Measurements from ENCODE around the gene EVI2A.

EVI2A gene

GRCh38 chr17:31321966-31322365 is 544 bp upstream of the EVI2A start:
- no peaks in the 10 kb centered on the region for H3K9me3 ChIP-seq (ENCODE audit: control extremely low read depth in 1 of 5, control insufficient read depth in 4 of 5, insufficient read depth in 2 of 5, low read depth in 1 of 5, low read length in 4 of 5)
- peaks cover 0 to 6% (median 1%) of the 10 kb centered on the region in 4 experiments for H3K36me3 ChIP-seq (ENCODE audit: control insufficient read depth in 4 of 4, insufficient read depth in 4 of 4, low read length in 3 of 4)
- no peaks in the 10 kb centered on the region for H3K27me3 ChIP-seq (replicated peaks in 2 of 5; ENCODE audit: control insufficient read depth in 4 of 5, insufficient read depth in 5 of 5, low read length in 4 of 5)
- H3K4me1 ChIP-seq (ENCODE audit: control extremely low read depth in 1 of 4, control insufficient read depth in 4 of 4, insufficient read depth in 4 of 4, low read length in 3 of 4) = peaks cover 23 to 51% (median 45%) of the 10 kb centered on the region in 4 experiments
- 100% methylated on average over 3 of the region's 4 CpGs for WGBS (ENCODE audit: insufficient coverage)
- H3K4me3 ChIP-seq (ENCODE audit: control insufficient read depth in 1 of 7, extremely low read depth in 1 of 7, insufficient read depth in 4 of 7, low read depth in 2 of 7, low read length in 6 of 7) = peak overlapping the region in 1 of 7 experiments; percentile 17
- DNase-seq = no peak
- POLR2A ChIA-PET = interaction anchor here (0.6 to 0.9 kb wide), 2 partner anchors 12 to 160 kb away, joined by 3 to 5 read pairs; no protein-coding TSS in a partner anchor
- H3K27ac ChIP-seq (ENCODE audit: insufficient read depth in 1 of 2, low read depth in 1 of 2, low read length in 2 of 2, poor library complexity in 1 of 2, severe bottlenecking in 2 of 2) = peak overlapping the region in 1 of 2 experiments; percentile 90
- CTCF ChIA-PET = interaction anchor here (0.8 kb wide), 1 partner anchor 50 kb away, joined by 3 read pairs; no protein-coding TSS in a partner anchor

DNA sequence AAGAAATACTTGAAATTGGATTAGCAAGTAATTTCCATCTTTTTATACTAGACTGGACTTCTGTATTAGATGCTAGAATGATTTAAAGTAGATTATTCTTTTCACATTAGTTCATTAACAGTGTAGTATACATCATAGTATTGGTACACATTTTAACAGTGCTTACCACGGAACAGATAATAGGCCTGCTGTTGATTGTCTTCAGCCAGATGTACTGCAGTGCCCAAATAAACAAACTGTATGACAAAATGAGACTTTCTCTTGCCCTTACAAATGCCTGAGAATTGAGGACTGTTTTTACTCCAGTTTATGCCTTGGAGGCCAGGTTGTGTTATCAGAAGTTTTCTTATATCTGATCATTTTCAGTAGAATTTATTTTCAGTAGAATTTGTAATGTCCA is 631 bp downstream of the EVI2A start:
- Histone ChIP-seq H3K27ac (ENCODE audit: insufficient read depth in 1 of 2, low read depth in 1 of 2, low read length in 2 of 2, poor library complexity in 1 of 2, severe bottlenecking in 2 of 2) (peak overlapping the region; percentile 74 to 90), H3K36me3 (ENCODE audit: control insufficient read depth in 4 of 4, insufficient read depth in 4 of 4, low read length in 3 of 4) (peaks cover 0 to 2% (median 0%) of the 10 kb centered on the region in 4 experiments), H3K9me3 (ENCODE audit: control extremely low read depth in 1 of 5, control insufficient read depth in 4 of 5, insufficient read depth in 2 of 5, low read depth in 1 of 5, low read length in 4 of 5) (no peaks in the 10 kb centered on the region), H3K4me3 (ENCODE audit: control insufficient read depth in 1 of 7, extremely low read depth in 1 of 7, insufficient read depth in 4 of 7, low read depth in 2 of 7, low read length in 6 of 7) (peak overlapping the region in 6 of 7 experiments; percentile 58 to 85 (median 73)), H3K4me1 (ENCODE audit: control extremely low read depth in 1 of 4, control insufficient read depth in 4 of 4, insufficient read depth in 4 of 4, low read length in 3 of 4) (peaks cover 28 to 63% (median 56%) of the 10 kb centered on the region in 4 experiments), H3K27me3 (replicated peaks in 2 of 5; ENCODE audit: control insufficient read depth in 4 of 5, insufficient read depth in 5 of 5, low read length in 4 of 5) (no peaks in the 10 kb centered on the region)
- CTCF ChIA-PET = interaction anchor here (1.2 to 1.6 kb wide), 2 partner anchors 11 to 57 kb away, joined by 3 to 5 read pairs; no protein-coding TSS in a partner anchor
- no CpG with 5 or more reads among the region's 1 CpG for WGBS (ENCODE audit: insufficient coverage)
- peak in 1 of 3 donors; percentile 22 for DNase-seq
- POLR2A ChIA-PET = no interaction called here

GRCh38 chr17:31320241-31320640 is 1.2 kb downstream of the EVI2A start:
- WGBS (ENCODE audit: insufficient coverage) = no CpG with 5 or more reads among the region's 2 CpGs
- no peaks in the 10 kb centered on the region for H3K36me3 ChIP-seq (ENCODE audit: control insufficient read depth in 4 of 4, insufficient read depth in 4 of 4, low read length in 3 of 4)
- DNase-seq = no peak
- H3K4me3 ChIP-seq (ENCODE audit: control insufficient read depth in 1 of 7, extremely low read depth in 1 of 7, insufficient read depth in 4 of 7, low read depth in 2 of 7, low read length in 6 of 7) = peak overlapping the region in 6 of 7 experiments; percentile 4 to 85 (median 73)
- H3K27me3 ChIP-seq (replicated peaks in 2 of 5; ENCODE audit: control insufficient read depth in 4 of 5, insufficient read depth in 5 of 5, low read length in 4 of 5) = no peaks in the 10 kb centered on the region
- CTCF ChIA-PET = interaction anchor here (1.1 to 1.6 kb wide), 3 partner anchors 9 to 57 kb away, joined by 3 to 5 read pairs (median 4); no protein-coding TSS in a partner anchor
- peak overlapping the region; percentile 74 to 90 for H3K27ac ChIP-seq (ENCODE audit: insufficient read depth in 1 of 2, low read depth in 1 of 2, low read length in 2 of 2, poor library complexity in 1 of 2, severe bottlenecking in 2 of 2)
- POLR2A ChIA-PET = interaction anchor here (1.5 kb wide), 1 partner anchor 10 kb away, joined by 7 read pairs; no protein-coding TSS in a partner anchor
- peaks cover 28 to 68% (median 61%) of the 10 kb centered on the region in 4 experiments for H3K4me1 ChIP-seq (ENCODE audit: control extremely low read depth in 1 of 4, control insufficient read depth in 4 of 4, insufficient read depth in 4 of 4, low read length in 3 of 4)
- H3K9me3 ChIP-seq (ENCODE audit: control extremely low read depth in 1 of 5, control insufficient read depth in 4 of 5, insufficient read depth in 2 of 5, low read depth in 1 of 5, low read length in 4 of 5) = no peaks in the 10 kb centered on the region

DNA sequence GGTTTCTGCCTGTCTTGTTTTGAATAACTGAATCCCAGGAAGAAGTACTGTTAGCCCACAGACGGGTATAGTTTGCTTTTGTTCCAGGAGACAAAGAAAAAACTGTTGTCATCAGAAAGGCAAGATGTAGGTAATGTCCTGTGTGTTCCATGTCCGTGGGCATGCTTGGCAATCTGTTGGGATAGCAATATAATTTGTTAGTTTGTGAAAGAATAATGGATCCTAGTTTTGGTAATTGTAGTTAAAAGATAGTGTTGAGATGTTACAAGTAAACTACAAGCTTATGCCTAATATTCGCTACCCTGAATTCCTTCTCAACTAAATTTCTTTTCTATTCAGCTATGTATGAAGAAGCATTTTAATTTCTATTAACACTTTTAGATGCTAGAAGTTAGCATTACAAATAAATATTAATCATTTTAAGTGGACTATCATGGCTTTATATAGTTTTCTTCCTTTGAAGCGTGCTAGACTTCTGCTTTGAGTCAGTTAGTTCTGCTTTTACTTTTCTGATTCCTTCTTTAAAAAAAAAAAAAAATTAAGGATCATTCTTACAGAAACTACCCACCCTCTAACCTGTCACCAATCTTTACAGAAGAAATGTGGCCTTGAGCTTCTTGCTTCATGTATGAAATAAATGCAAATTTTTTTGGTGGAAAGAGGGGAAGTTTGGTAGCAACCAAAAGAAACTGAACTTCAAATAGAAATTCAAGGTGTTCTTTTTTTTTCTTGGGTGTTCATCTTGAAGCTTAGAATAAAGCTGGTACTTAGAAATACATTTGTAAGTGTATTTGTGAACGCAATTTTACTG is 2.4 kb downstream of the EVI2A start:
- no peaks in the 10 kb centered on the region for H3K9me3 ChIP-seq (ENCODE audit: control extremely low read depth in 1 of 5, control insufficient read depth in 4 of 5, insufficient read depth in 2 of 5, low read depth in 1 of 5, low read length in 4 of 5)
- peak overlapping the region in 6 of 7 experiments; percentile 38 to 85 (median 73) for H3K4me3 ChIP-seq (ENCODE audit: control insufficient read depth in 1 of 7, extremely low read depth in 1 of 7, insufficient read depth in 4 of 7, low read depth in 2 of 7, low read length in 6 of 7)
- no peaks in the 10 kb centered on the region for H3K36me3 ChIP-seq (ENCODE audit: control insufficient read depth in 4 of 4, insufficient read depth in 4 of 4, low read length in 3 of 4)
- peaks cover 32 to 79% (median 69%) of the 10 kb centered on the region in 4 experiments for H3K4me1 ChIP-seq (ENCODE audit: control extremely low read depth in 1 of 4, control insufficient read depth in 4 of 4, insufficient read depth in 4 of 4, low read length in 3 of 4)
- ChIA-PET POLR2A (interaction anchor here (1.5 kb wide), 1 partner anchor 9 kb away, joined by 7 read pairs; no protein-coding TSS in a partner anchor), CTCF (interaction anchor here (0.6 to 1.8 kb wide), 2 partner anchors 49 to 54 kb away, joined by 3 to 5 read pairs; no protein-coding TSS in a partner anchor)
- WGBS (ENCODE audit: insufficient coverage) = 0% methylated on average over 1 of the region's 5 CpGs
- H3K27me3 ChIP-seq (replicated peaks in 2 of 5; ENCODE audit: control insufficient read depth in 4 of 5, insufficient read depth in 5 of 5, low read length in 4 of 5) = no peaks in the 10 kb centered on the region
- peak; percentile 48 to 87 (median 83) for DNase-seq
- peak overlapping the region; percentile 74 to 90 for H3K27ac ChIP-seq (ENCODE audit: insufficient read depth in 1 of 2, low read depth in 1 of 2, low read length in 2 of 2, poor library complexity in 1 of 2, severe bottlenecking in 2 of 2)

GRCh38 chr17:31318298-31318801 is 3.1 kb downstream of the EVI2A start:
- peaks cover 32 to 80% (median 69%) of the 10 kb centered on the region in 4 experiments for H3K4me1 ChIP-seq (ENCODE audit: control extremely low read depth in 1 of 4, control insufficient read depth in 4 of 4, insufficient read depth in 4 of 4, low read length in 3 of 4)
- no peaks in the 10 kb centered on the region for H3K27me3 ChIP-seq (replicated peaks in 2 of 5; ENCODE audit: control insufficient read depth in 4 of 5, insufficient read depth in 5 of 5, low read length in 4 of 5)
- ChIA-PET CTCF (interaction anchor here (1.8 kb wide), 1 partner anchor 54 kb away, joined by 5 read pairs; no protein-coding TSS in a partner anchor), POLR2A (no interaction called here)
- H3K27ac ChIP-seq (ENCODE audit: insufficient read depth in 1 of 2, low read depth in 1 of 2, low read length in 2 of 2, poor library complexity in 1 of 2, severe bottlenecking in 2 of 2) = peak overlapping the region; percentile 74 to 90
- H3K4me3 ChIP-seq (ENCODE audit: control insufficient read depth in 1 of 7, extremely low read depth in 1 of 7, insufficient read depth in 4 of 7, low read depth in 2 of 7, low read length in 6 of 7) = peak overlapping the region in 6 of 7 experiments; percentile 38 to 83 (median 66)
- no peaks in the 10 kb centered on the region for H3K36me3 ChIP-seq (ENCODE audit: control insufficient read depth in 4 of 4, insufficient read depth in 4 of 4, low read length in 3 of 4)
- WGBS (ENCODE audit: insufficient coverage) = 50% methylated on average over 2 of the region's 8 CpGs
- no peaks in the 10 kb centered on the region for H3K9me3 ChIP-seq (ENCODE audit: control extremely low read depth in 1 of 5, control insufficient read depth in 4 of 5, insufficient read depth in 2 of 5, low read depth in 1 of 5, low read length in 4 of 5)
- DNase-seq = peak in 2 of 3 donors; percentile 53 to 54

DNA sequence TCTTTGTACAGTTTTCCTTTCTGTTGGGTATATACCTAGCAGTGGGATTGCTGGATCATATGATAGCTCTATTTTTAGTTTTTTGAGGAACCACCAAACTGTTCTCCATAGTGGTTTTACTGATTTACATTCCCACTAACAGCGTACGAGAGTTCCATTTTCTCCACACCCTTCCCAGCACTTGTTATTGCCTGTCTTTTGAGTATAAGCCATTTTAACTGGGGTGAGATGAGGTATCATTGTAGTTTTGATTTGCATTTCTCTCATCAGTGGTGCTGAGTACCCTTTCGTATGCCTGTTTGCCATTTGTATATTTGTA is 6.7 kb downstream of the EVI2A start:
- no CpG with 5 or more reads among the region's 3 CpGs for WGBS (ENCODE audit: insufficient coverage)
- peak overlapping the region in 1 of 2 experiments; percentile 91 for H3K27ac ChIP-seq (ENCODE audit: insufficient read depth in 1 of 2, low read depth in 1 of 2, low read length in 2 of 2, poor library complexity in 1 of 2, severe bottlenecking in 2 of 2)
- H3K27me3 ChIP-seq (replicated peaks in 2 of 5; ENCODE audit: control insufficient read depth in 4 of 5, insufficient read depth in 5 of 5, low read length in 4 of 5) = no peaks in the 10 kb centered on the region
- H3K4me3 ChIP-seq (ENCODE audit: control insufficient read depth in 1 of 7, extremely low read depth in 1 of 7, insufficient read depth in 4 of 7, low read depth in 2 of 7, low read length in 6 of 7) = peak overlapping the region in 3 of 7 experiments; percentile 1 to 26 (median 26)
- DNase-seq = no peak
- H3K36me3 ChIP-seq (ENCODE audit: control insufficient read depth in 4 of 4, insufficient read depth in 4 of 4, low read length in 3 of 4) = no peaks in the 10 kb centered on the region
- peaks cover 32 to 83% (median 72%) of the 10 kb centered on the region in 4 experiments for H3K4me1 ChIP-seq (ENCODE audit: control extremely low read depth in 1 of 4, control insufficient read depth in 4 of 4, insufficient read depth in 4 of 4, low read length in 3 of 4)
- ChIA-PET POLR2A (no interaction called here), CTCF (no interaction called here)
- no peaks in the 10 kb centered on the region for H3K9me3 ChIP-seq (ENCODE audit: control extremely low read depth in 1 of 5, control insufficient read depth in 4 of 5, insufficient read depth in 2 of 5, low read depth in 1 of 5, low read length in 4 of 5)

All from common myeloid progenitor, CD34-positive (primary cell).